Stimulated activated CD8-positive, alpha-beta memory T cell treated with anti-CD3 and anti-CD28 coated beads, Interleukin-7, amount 100 ng/mL, for 1 hour (primary cell): ENCODE data around the gene KIF1B.

Experiments used
- DNase-seq, 2 donors: peaks; one replicate each; pipeline ENCODE4 v3.0.0-alpha.2; 2020; ENCODE audit warnings: low read depth in 2 of 2

The KIF1B gene

DNA sequence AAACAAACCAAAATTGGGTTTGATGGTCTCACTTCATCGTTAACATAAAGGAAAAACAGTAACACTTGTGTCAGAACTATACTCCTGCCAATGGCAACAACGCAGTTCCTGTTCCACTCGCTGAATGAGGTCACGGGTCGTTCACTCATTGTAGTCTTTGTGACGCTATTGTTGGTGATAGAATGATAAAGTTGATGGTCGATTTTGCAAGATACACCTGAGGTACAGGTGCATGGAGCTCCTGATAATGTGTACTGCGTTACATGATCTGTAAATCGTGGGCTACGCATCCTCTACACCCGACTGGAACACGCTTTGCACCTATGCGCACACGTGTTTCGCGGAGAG, 219.5 kb downstream of the KIF1B start:
- DNase-seq, result no peak

DNA sequence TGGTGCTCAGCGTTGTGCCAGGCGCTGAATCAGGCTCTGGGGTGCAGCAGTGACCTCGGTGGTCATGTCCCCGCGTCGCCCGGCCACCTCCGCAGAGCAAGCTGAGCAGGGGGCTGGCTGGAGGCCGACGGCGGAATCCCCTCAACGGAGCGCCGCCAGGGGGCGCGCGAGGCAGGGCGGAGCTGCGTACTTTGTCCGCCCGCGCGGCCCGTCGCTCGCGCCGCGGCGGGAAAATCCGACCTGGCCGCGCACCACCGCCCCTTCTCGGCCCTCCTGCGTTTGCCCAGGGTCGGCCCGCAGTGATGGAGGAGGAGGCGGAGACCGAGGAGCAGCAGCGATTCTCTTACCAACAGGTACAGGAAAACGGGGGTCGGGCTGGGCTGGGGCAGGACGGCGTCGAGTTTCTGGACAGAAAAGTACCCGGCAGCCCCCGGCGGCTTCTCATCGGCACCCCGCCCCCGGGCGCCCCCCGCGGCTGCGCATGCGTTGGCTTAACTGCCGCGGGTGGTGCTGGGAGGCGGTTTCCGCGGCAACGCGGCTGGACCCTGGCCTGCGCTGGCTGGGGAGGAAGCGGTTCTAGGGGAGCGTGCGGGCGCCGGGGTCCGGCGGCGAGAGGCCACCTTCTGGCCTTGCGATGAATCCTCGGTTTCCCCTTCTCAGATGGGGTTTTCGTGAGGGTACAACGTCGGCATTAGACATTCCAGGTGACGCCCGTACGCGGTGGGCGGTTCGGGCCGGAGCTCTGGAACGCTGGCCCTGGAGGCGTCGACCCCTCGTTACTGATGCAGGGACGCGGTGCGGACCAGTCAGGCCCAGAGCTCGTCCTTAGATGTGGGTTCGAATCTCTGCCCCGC, 220.1 kb downstream of the KIF1B start, which contains the start of gene CENPS:
TSS of gene CENPS (plus strand) at position 218 of the 854 bp plus-strand sequence. CDS start at position 303, 85 bp downstream.
- DNase-seq, result peak; percentile 85 to 90
